ENCODE data around the gene ACKR2. TPM values are rescaled to one million over a fixed set of nuclear protein-coding genes. Genes with fewer than 3 reads are reported as not detected.

Gene ACKR2
- total RNA-seq, 1 donor: not detected

GRCh38 chr3:42906848-42907183 is 97.6 kb downstream of the ACKR2 start:
- H3K27ac ChIP-seq (ENCODE audit: low read depth, low read length): no peak overlapping the region
- no peaks in the 10 kb centered on the region for H3K9me3 ChIP-seq (ENCODE audit: low read depth, low read length)
- H4K20me1 ChIP-seq (ENCODE audit: insufficient read depth, low read length): no peaks in the 10 kb centered on the region
- no peak for TF ChIP-seq CTCF (IDR thresholded peaks at IDR 0.05; ENCODE audit: extremely low read depth, low read depth, low read length)
- DNase-seq (ENCODE audit: insufficient read length, low spot score, missing footprints): peak; percentile 82
- peak overlapping the region; percentile 80 for H3K4me2 ChIP-seq (ENCODE audit: insufficient read depth, low read length)
- no peaks in the 10 kb centered on the region for H3K79me2 ChIP-seq (ENCODE audit: insufficient read depth, low read length)
- H3K27me3 ChIP-seq (ENCODE audit: insufficient read depth, low read length): peaks cover 9% of the 10 kb centered on the region
- peak overlapping the region; percentile 74 for H3K4me3 ChIP-seq (ENCODE audit: insufficient read depth, low read length)
- H3K4me1 ChIP-seq (ENCODE audit: insufficient read depth, low read length): no peaks in the 10 kb centered on the region
- H2AFZ ChIP-seq (ENCODE audit: low read length): peak overlapping the region; percentile 89
- peaks cover 5% of the 10 kb centered on the region for H3K36me3 ChIP-seq (ENCODE audit: insufficient read depth, low read length)

GRCh38 chr3:42908675-42909074 is 99.4 kb downstream of the ACKR2 start:
- no peak overlapping the region for H2AFZ ChIP-seq (ENCODE audit: low read length)
- H3K4me3 ChIP-seq (ENCODE audit: insufficient read depth, low read length): no peak overlapping the region
- no peak for DNase-seq (ENCODE audit: insufficient read length, low spot score, missing footprints)
- H4K20me1 ChIP-seq (ENCODE audit: insufficient read depth, low read length): no peaks in the 10 kb centered on the region
- no peak overlapping the region for H3K27ac ChIP-seq (ENCODE audit: low read depth, low read length)
- no peak for TF ChIP-seq CTCF (IDR thresholded peaks at IDR 0.05; ENCODE audit: extremely low read depth, low read depth, low read length)
- peaks cover 2% of the 10 kb centered on the region for H3K9me3 ChIP-seq (ENCODE audit: low read depth, low read length)
- H3K36me3 ChIP-seq (ENCODE audit: insufficient read depth, low read length): peaks cover 13% of the 10 kb centered on the region
- H3K79me2 ChIP-seq (ENCODE audit: insufficient read depth, low read length): no peaks in the 10 kb centered on the region
- peaks cover 9% of the 10 kb centered on the region for H3K27me3 ChIP-seq (ENCODE audit: insufficient read depth, low read length)
- no peak overlapping the region for H3K4me2 ChIP-seq (ENCODE audit: insufficient read depth, low read length)
- no peaks in the 10 kb centered on the region for H3K4me1 ChIP-seq (ENCODE audit: insufficient read depth, low read length)

GRCh38 chr3:42911551-42911950 is 102.3 kb downstream of the ACKR2 start:
- H3K4me1 ChIP-seq (ENCODE audit: insufficient read depth, low read length): no peaks in the 10 kb centered on the region
- peaks cover 22% of the 10 kb centered on the region for H3K9me3 ChIP-seq (ENCODE audit: low read depth, low read length)
- H4K20me1 ChIP-seq (ENCODE audit: insufficient read depth, low read length): no peaks in the 10 kb centered on the region
- H3K79me2 ChIP-seq (ENCODE audit: insufficient read depth, low read length): no peaks in the 10 kb centered on the region
- no peak overlapping the region for H2AFZ ChIP-seq (ENCODE audit: low read length)
- no peak overlapping the region for H3K4me2 ChIP-seq (ENCODE audit: insufficient read depth, low read length)
- H3K27me3 ChIP-seq (ENCODE audit: insufficient read depth, low read length): no peaks in the 10 kb centered on the region
- no peak overlapping the region for H3K27ac ChIP-seq (ENCODE audit: low read depth, low read length)
- no peak for TF ChIP-seq CTCF (IDR thresholded peaks at IDR 0.05; ENCODE audit: extremely low read depth, low read depth, low read length)
- peaks cover 24% of the 10 kb centered on the region for H3K36me3 ChIP-seq (ENCODE audit: insufficient read depth, low read length)
- no peak for DNase-seq (ENCODE audit: insufficient read length, low spot score, missing footprints)
- no peak overlapping the region for H3K4me3 ChIP-seq (ENCODE audit: insufficient read depth, low read length)

- Histone ChIP-seq H3K27me3 (ENCODE audit: insufficient read depth, low read length) (no peaks in the 10 kb centered on the region), H3K9me3 (ENCODE audit: low read depth, low read length) (peaks cover 25% of the 10 kb centered on the region), H3K79me2 (ENCODE audit: insufficient read depth, low read length) (no peaks in the 10 kb centered on the region), H4K20me1 (ENCODE audit: insufficient read depth, low read length) (no peaks in the 10 kb centered on the region), H2AFZ (ENCODE audit: low read length) (no peak overlapping the region), H3K4me3 (ENCODE audit: insufficient read depth, low read length) (no peak overlapping the region), H3K4me1 (ENCODE audit: insufficient read depth, low read length) (no peaks in the 10 kb centered on the region), H3K27ac (ENCODE audit: low read depth, low read length) (no peak overlapping the region), H3K4me2 (ENCODE audit: insufficient read depth, low read length) (no peak overlapping the region), H3K36me3 (ENCODE audit: insufficient read depth, low read length) (peaks cover 24% of the 10 kb centered on the region)
- no peak for DNase-seq (ENCODE audit: insufficient read length, low spot score, missing footprints)
- TF ChIP-seq CTCF (IDR thresholded peaks at IDR 0.05; ENCODE audit: extremely low read depth, low read depth, low read length): no peak
Observed at GRCh38 chr3:42914771-42915515, 105.7 kb downstream of the ACKR2 start.

Small RNA genes within 50 kb of the gene (small RNA-seq; reads per million reads assigned to genes)
- gene CCDC13: not detected

Other genes with a start within 250 kb of the ACKR2 start
- 60.1 and 62.2 TPM in 2 replicates for gene SEC22C, start 227.5 kb upstream of the ACKR2 start, total RNA-seq
- gene SS18L2, start 218.6 kb upstream of the ACKR2 start, total RNA-seq: 11.6 and 12.7 TPM in 2 replicates
- 80.3 and 98.4 TPM in 2 replicates for gene NKTR, start 208.8 kb upstream of the ACKR2 start, total RNA-seq
- gene ZBTB47, start 155.7 kb upstream of the ACKR2 start, total RNA-seq: 39.2 and 41.3 TPM in 2 replicates
- not detected in 2 replicates for gene KLHL40, start 123.9 kb upstream of the ACKR2 start, total RNA-seq
- gene HHATL, start 106.6 kb upstream of the ACKR2 start, total RNA-seq: not detected in 2 replicates
- 0.72 and 0.88 TPM in 2 replicates for gene CCDC13, start 36.2 kb upstream of the ACKR2 start, total RNA-seq
- 86.6 and 88.3 TPM in 2 replicates for gene HIGD1A, start 5.0 kb upstream of the ACKR2 start, total RNA-seq
- gene CYP8B1, start 66.4 kb downstream of the ACKR2 start, total RNA-seq: not detected in 2 replicates
- 4.0 and 4.1 TPM in 2 replicates for gene ZNF662, start 96.7 kb downstream of the ACKR2 start, total RNA-seq
- gene GASK1A, start 169.9 kb downstream of the ACKR2 start, total RNA-seq: 0.72 and 0.88 TPM in 2 replicates